ENCODE measurements around the gene MYO15B.
A peak's percentile ranks its signal among the peaks of the same experiment; 100 is the strongest.

Gene MYO15B

DNA sequence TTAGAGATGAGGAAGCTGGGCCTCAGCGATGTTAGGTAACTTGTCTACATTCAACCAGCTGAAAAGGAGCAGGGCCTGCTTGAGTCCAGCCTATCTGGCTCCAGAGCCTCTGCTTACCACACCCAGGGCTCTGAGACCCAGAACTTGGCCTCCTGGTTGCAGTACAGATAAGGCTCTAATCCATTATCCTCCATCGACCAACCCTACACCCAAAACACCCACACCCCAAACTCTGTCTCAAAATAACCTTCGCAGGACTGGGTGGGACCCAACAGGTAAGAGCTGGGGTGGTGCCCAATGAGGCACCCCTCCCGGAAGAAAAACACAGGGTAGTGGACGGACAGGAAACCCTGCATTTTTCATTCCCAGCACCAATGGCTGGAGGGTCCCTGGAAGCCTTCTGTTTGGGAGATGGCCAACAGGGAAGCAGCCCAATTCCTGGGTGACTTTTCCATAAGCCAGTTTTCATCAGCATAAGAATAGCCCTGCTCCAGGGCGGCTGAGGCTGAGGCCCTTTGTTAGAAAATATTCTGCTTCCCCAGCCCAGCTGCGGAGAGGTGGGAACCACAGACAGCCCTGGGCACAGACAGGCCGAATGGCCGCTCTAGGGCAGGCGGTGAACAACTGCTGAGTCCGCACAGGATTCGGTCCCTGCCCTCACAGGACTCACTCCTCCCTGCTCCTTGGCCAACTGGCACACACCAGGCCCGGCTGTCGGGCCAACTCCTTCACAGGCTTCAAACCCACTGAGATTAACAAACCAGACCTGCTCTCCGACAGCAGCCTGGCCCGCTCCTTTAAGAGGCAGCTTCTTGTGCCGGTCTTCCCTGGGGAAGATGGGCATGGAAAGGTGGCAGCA is 55.4 kb downstream of the MYO15B start:
- Mint-ChIP-seq H3K36me3 (peaks cover 5% of the 10 kb centered on the region), H3K27me3 (no peaks in the 10 kb centered on the region), H3K9me3 (no peaks in the 10 kb centered on the region), H3K4me1 (no peaks in the 10 kb centered on the region), H3K4me3 (no peak overlapping the region), H3K27ac (no peak overlapping the region)
- no peak for ATAC-seq (ENCODE audit: low read depth)
- DNase-seq (ENCODE audit: low spot score in 2 of 2): no peak

DNA sequence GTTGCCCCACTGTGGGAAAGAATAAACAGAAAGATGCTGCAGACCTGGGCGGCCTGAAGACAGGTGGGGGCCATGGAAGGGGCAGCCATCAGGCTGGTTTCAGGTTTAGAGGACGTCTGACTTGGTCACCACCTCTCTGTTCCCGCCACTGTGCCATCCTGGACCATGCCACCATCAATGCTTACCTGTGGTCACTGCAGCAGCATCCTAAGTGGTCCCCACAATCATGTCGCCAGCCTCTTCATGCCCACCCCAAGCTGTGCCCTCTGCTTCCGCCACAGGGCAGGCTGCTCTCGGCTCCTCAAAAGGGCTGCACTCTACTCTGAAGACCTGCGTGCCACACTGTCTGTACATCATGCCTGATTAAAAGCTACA is 56.0 kb downstream of the MYO15B start:
- Mint-ChIP-seq H3K27ac (no peak overlapping the region), H3K36me3 (peaks cover 6% of the 10 kb centered on the region), H3K9me3 (no peaks in the 10 kb centered on the region), H3K4me1 (no peaks in the 10 kb centered on the region), H3K4me3 (no peak overlapping the region), H3K27me3 (no peaks in the 10 kb centered on the region)
- ATAC-seq (ENCODE audit: low read depth) (no peak), DNase-seq (ENCODE audit: low spot score in 2 of 2) (no peak)

DNA sequence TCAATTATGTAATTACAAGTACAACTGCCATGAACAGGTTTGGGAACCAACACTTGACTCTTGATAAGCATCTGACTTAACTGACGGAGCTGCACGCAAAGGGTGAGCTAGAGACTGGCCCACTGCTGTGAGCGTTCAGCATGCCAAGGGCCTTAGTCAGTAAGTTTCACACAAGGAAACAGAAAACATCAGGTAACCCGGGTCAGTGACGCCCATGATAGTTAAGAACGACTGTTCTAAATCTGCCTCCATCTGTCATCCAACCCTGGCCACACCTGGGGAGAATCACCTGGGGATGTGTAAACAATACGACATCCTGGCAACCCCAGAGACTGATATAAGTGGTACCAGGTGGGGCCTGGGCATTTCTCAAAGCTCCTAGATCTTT is 57.9 kb downstream of the MYO15B start:
- peaks cover 8% of the 10 kb centered on the region for H3K36me3 Mint-ChIP-seq
- H3K4me1 Mint-ChIP-seq: no peaks in the 10 kb centered on the region
- no peak for DNase-seq (ENCODE audit: low spot score in 2 of 2)

DNA sequence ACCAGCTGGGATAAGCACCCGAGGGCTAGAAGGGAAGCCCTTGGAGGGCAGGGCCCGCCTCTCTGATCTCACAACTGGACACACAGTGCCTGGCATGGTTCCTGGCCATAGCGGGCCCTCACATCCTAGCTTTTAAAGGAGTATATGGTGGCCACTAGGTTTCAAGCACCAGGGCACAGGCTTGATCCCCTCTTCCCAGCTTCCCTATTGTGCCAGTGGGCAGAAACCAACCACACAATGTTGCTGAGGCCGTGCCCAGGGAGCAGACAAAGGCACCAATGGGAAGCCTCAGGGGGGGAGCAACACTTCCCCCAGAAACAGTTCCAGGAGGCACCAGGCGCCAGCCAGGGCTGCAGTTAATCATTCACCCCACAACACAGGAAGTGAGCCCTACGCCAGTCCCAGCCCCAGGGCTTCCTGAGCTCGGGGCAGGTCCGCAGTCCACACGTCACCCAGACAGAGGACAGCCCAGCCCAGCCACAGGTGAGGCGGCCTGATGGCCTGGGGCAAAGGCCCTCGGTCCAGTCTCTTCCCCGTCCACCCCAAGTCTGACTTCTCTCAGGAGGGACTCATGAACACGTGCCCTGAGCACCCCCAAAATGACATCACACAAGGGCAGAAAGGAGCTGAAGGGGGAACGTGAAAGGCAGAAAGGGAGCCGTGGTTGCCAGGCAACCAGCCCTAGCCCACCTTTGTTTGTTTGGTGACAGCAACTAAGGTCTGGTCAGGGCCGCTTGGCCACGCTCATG is 58.5 kb downstream of the MYO15B start:
- Mint-ChIP-seq H3K27me3 (no peaks in the 10 kb centered on the region), H3K27ac (peak overlapping the region; percentile 67), H3K4me3 (peak overlapping the region; percentile 11), H3K4me1 (no peaks in the 10 kb centered on the region), H3K9me3 (no peaks in the 10 kb centered on the region), H3K36me3 (peaks cover 13% of the 10 kb centered on the region)
- DNase-seq (ENCODE audit: low spot score in 2 of 2) (no peak), ATAC-seq (ENCODE audit: low read depth) (peak; percentile 83)

More for the DNA sequence above, 57.9 kb downstream of the MYO15B start:
- Mint-ChIP-seq H3K9me3 (no peaks in the 10 kb centered on the region), H3K27ac (peak overlapping the region; percentile 67), H3K27me3 (no peaks in the 10 kb centered on the region), H3K4me3 (no peak overlapping the region)
- ATAC-seq (ENCODE audit: low read depth): no peak

DNA sequence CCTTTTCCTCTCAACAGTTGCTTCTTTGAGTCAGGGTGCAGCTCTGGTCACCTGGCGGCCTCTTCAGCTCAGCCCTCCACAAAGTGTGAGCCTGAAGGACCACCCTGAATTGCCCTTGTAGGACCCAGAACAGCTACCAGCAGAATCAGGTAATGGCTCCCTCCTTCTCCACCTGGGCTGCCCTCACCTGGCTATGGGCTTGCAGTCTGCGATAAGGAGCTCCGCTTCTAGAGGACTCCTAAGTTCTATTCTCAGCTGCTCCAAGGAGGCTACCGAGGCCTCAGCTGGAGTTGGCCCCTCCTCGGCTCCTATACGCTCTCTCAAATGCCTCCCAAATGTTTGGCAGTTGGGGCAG is 59.0 kb downstream of the MYO15B start:
- Mint-ChIP-seq H3K27ac (peak overlapping the region; percentile 67), H3K4me1 (no peaks in the 10 kb centered on the region), H3K4me3 (no peak overlapping the region), H3K27me3 (no peaks in the 10 kb centered on the region), H3K9me3 (no peaks in the 10 kb centered on the region), H3K36me3 (peaks cover 16% of the 10 kb centered on the region)
- no peak for DNase-seq (ENCODE audit: low spot score in 2 of 2)
- no peak for ATAC-seq (ENCODE audit: low read depth)

DNA sequence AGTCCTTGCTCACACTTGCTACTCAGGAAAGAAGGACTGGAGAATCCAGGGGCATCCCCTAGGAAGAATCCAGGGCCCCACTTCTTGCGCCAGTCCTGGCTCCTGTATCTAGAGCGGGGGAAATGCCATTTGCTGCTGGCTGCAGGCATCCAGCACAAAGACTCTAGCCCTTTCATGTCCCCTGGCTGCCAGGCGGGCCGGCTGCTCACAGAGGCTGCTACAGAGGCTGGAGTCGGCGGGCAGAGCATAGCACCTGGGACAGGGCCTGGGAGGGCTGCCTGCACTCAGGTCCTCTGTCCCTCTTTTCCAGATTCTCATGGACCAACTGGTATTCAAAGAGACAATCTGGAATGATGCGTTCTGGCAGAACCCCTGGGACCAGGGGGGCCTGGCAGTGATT is 59.5 kb downstream of the MYO15B start:
- ATAC-seq (ENCODE audit: low read depth) (no peak), DNase-seq (ENCODE audit: low spot score in 2 of 2) (no peak)
- H3K27me3 Mint-ChIP-seq: no peaks in the 10 kb centered on the region
- no peaks in the 10 kb centered on the region for H3K4me1 Mint-ChIP-seq
- H3K9me3 Mint-ChIP-seq: no peaks in the 10 kb centered on the region
- H3K36me3 Mint-ChIP-seq: peaks cover 13% of the 10 kb centered on the region
- H3K27ac Mint-ChIP-seq: no peak overlapping the region
- no peak overlapping the region for H3K4me3 Mint-ChIP-seq

DNA sequence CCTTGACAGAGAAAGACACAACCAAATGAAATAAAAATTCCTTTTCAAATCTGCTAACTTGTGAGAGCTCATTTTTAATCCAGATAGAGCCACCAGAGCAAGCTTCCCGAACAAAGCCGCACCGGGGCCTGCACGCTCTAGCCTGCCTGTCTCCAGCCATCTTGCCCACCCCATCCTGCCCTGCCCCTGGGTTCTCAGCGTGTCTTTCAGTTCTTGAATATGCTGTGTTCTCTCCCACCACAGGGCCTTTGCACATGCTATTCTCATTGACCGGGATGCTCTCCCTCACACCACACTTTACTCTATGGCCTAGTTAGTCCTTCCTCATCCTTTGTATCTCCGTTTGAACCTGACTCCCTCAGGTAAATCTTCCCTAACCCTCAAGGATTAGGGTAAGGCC is 60.3 kb downstream of the MYO15B start:
- H3K27ac Mint-ChIP-seq: no peak overlapping the region
- no peaks in the 10 kb centered on the region for H3K27me3 Mint-ChIP-seq
- peaks cover 2% of the 10 kb centered on the region for H3K4me1 Mint-ChIP-seq
- ATAC-seq (ENCODE audit: low read depth) (no peak), DNase-seq (ENCODE audit: low spot score in 2 of 2) (no peak)
- peaks cover 13% of the 10 kb centered on the region for H3K36me3 Mint-ChIP-seq
- no peaks in the 10 kb centered on the region for H3K9me3 Mint-ChIP-seq
- H3K4me3 Mint-ChIP-seq: no peak overlapping the region

DNA sequence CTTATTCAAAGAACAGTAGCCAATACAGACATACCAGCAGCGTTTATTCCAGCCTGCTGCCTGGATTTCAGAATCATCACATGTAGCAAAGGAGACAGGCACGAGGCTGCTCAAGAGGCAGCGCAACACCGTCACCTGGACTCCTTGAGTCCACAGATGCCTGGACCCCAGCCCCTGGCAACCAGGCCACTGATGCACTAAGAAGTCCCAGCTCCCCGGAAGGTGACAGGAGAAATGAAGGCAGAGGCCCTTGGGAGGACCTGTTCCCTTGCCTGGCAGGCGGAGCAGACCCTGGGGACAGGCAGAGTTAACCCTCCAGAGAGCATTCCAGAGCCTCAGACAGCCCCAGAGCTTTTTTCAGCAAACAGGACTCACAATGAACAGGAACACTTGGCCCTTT is 62.1 kb downstream of the MYO15B start:
- Mint-ChIP-seq H3K4me3 (no peak overlapping the region), H3K27me3 (no peaks in the 10 kb centered on the region), H3K36me3 (peaks cover 19% of the 10 kb centered on the region), H3K4me1 (peaks cover 4% of the 10 kb centered on the region), H3K9me3 (no peaks in the 10 kb centered on the region), H3K27ac (no peak overlapping the region)
- ATAC-seq (ENCODE audit: low read depth) (no peak), DNase-seq (ENCODE audit: low spot score in 2 of 2) (no peak)

DNA sequence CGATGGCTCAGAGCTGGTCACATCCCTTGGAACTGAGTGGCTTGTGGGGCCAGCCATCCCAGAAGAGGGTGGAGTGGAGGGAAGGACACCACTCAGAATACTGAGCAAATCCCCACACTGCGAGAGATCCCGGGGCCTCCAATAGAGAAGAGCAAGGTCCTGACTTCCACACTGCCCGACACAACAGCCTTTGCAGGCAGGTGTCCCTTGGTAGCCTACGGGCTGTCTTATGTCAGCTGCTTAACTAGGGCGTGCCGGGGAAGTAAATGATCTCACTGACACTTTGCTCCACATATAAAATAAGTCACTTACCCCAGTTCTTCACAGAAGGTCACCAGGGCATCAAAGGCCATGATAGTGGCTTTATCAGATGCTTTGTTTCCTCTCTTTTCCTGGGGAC is 63.3 kb downstream of the MYO15B start:
- no peak for ATAC-seq (ENCODE audit: low read depth)

DNA sequence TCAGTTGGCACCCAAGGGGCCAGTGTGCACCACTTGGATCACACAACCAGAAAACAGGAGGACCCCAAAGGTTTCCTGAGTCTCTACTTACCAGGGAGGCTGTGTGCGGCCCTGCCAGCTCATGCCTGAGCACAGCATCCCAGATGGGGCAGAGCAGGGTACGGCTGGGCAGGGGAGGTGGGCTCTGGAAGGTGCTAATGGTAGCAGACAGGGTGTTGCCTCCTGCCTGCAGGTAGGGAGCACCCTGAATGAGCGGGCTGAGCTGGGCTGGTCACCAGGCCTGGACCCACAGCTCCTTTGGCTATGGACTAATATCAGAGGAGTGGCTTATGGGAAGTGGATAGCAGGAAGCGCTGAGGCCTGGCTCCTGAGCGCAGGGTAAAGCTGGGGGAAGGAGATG is 64.7 kb downstream of the MYO15B start:
- Mint-ChIP-seq H3K9me3 (no peaks in the 10 kb centered on the region), H3K36me3 (peaks cover 19% of the 10 kb centered on the region), H3K27ac (no peak overlapping the region), H3K4me1 (peaks cover 4% of the 10 kb centered on the region), H3K27me3 (no peaks in the 10 kb centered on the region), H3K4me3 (no peak overlapping the region)
- ATAC-seq (ENCODE audit: low read depth) (no peak), DNase-seq (ENCODE audit: low spot score in 2 of 2) (no peak)

More for the DNA sequence above, 63.3 kb downstream of the MYO15B start:
- Mint-ChIP-seq H3K9me3 (no peaks in the 10 kb centered on the region), H3K27me3 (no peaks in the 10 kb centered on the region), H3K27ac (no peak overlapping the region), H3K4me3 (no peak overlapping the region), H3K36me3 (peaks cover 19% of the 10 kb centered on the region), H3K4me1 (peaks cover 4% of the 10 kb centered on the region)
- DNase-seq (ENCODE audit: low spot score in 2 of 2): no peak

DNA sequence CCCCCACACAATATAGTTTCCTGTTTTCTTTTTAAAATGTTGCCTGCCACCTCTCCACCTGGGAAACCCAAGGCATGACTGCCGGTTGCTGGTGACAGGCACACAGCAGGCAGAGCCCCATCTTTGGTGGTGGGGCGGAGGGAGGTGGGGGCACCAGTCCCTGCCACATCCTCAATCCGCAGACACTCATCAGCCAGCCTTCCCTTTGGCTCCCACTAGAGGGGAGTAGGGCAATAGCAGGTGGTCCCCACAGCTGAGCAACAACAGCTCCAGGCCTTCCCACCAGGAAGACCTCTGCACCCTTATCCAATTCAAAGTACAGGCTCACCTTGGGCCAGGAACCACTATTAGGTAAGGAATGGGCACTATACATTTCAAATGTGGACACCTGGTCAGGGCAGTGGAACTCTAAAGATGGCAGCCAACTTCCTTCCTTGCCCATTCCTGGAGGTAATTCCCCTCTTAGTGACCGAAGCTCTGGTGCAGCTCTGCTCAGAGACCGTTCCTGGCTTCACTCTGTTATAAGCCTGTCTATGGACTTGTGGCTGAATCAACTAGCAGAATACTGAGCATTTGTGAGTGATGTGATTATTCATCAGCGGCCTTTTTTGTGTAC is 65.4 kb downstream of the MYO15B start:
- H3K4me3 Mint-ChIP-seq: no peak overlapping the region
- peaks cover 4% of the 10 kb centered on the region for H3K4me1 Mint-ChIP-seq
- H3K27ac Mint-ChIP-seq: peak overlapping the region; percentile 23
- DNase-seq (ENCODE audit: low spot score in 2 of 2) (peak in 1 of 2 donors; percentile 29), ATAC-seq (ENCODE audit: low read depth) (peak; percentile 76)
- no peaks in the 10 kb centered on the region for H3K9me3 Mint-ChIP-seq
- peaks cover 19% of the 10 kb centered on the region for H3K36me3 Mint-ChIP-seq
- no peaks in the 10 kb centered on the region for H3K27me3 Mint-ChIP-seq

DNA sequence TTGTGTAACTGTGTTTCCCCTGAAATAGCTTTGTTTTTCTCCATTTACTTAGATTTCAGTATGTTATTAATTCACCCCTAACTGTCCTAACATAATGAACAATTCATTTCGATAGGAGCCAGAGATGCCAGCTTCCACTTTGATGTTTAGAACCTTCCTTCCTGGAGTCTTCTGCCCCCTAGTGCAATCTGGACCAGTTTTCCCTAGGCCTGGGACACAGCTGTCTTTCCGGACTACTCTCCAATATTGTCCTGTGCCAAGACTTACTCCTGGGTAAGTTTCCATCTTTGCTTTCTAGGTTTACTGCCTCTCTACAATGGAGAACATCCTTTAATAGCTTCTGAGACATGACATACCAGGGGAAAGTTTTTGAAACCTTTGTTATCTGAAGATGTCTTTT is 66.6 kb downstream of the MYO15B start:
- Mint-ChIP-seq H3K4me1 (peaks cover 4% of the 10 kb centered on the region), H3K27me3 (no peaks in the 10 kb centered on the region), H3K9me3 (no peaks in the 10 kb centered on the region), H3K4me3 (no peak overlapping the region), H3K36me3 (peaks cover 20% of the 10 kb centered on the region), H3K27ac (no peak overlapping the region)
- ATAC-seq (ENCODE audit: low read depth) (no peak), DNase-seq (ENCODE audit: low spot score in 2 of 2) (no peak)

DNA sequence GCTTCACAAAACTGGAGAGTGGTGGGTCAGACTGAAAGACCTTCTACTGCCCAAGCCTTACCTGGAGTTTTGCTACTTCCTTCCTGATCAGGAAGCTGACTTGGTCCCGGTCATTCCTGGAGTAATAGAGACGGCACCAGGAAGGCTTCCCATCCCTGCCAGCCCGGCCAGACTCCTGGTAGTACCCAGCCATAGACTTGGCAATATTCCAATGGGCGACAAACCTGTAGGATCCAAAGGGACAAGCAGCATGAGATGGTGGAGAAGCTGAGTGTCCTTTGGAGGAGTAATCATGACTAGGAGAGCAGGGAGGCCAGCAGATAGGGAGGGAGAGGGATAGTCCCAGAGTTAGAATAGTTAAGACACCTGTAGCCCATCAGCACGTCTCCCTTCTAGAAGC is 70.6 kb downstream of the MYO15B start:
- Mint-ChIP-seq H3K36me3 (peaks cover 14% of the 10 kb centered on the region), H3K27me3 (no peaks in the 10 kb centered on the region), H3K4me3 (no peak overlapping the region), H3K4me1 (peaks cover 5% of the 10 kb centered on the region), H3K27ac (no peak overlapping the region), H3K9me3 (no peaks in the 10 kb centered on the region)
- ATAC-seq (ENCODE audit: low read depth): no peak
- DNase-seq (ENCODE audit: low spot score in 2 of 2): no peak

DNA sequence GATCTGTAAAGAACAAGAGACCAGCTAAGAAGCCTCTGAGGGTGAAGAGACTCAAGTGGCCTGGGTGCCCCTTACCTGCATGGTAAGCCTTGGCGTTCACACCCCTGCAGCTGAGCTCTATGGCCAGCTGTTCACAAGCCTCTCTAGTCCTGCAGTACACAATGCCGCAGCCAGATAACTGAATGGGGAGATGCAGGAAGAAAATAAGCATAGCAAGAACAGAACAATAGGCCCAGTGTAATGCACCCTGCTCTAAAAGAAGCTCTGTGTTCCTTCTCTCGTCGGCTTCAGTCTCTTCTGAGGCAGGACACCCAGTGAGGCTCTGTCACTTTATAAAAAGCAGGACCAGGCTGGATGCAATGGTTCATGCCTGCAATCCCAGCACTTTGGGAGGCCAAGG is 73.9 kb downstream of the MYO15B start:
- H3K4me1 Mint-ChIP-seq: peaks cover 15% of the 10 kb centered on the region
- no peaks in the 10 kb centered on the region for H3K27me3 Mint-ChIP-seq
- no peak overlapping the region for H3K27ac Mint-ChIP-seq
- H3K36me3 Mint-ChIP-seq: peaks cover 8% of the 10 kb centered on the region
- H3K4me3 Mint-ChIP-seq: no peak overlapping the region
- ATAC-seq (ENCODE audit: low read depth) (no peak), DNase-seq (ENCODE audit: low spot score in 2 of 2) (no peak)
- H3K9me3 Mint-ChIP-seq: no peaks in the 10 kb centered on the region

Measured in memory B cell (primary cell).